ENCODE results near the gene PRMT3.

PRMT3 gene

GRCh38 chr11:20388096-20389055, 860 bp downstream of the PRMT3 start:
- FAIRE-seq, result peak; percentile 67
- peak; percentile 12 for DNase-seq (ENCODE audit: insufficient read length)
- TF ChIP-seq POLR2A (IDR thresholded peaks at IDR 0.05; ENCODE audit: low read depth, low read length) (no peak), TAF1 (IDR thresholded peaks at IDR 0.05; ENCODE audit: borderline replicate concordance, low read depth, low read length) (no peak), POLR2AphosphoS5 (IDR thresholded peaks at IDR 0.05; ENCODE audit: low read depth, low read length) (no peak; the same call in 1 of the 2 replicates)

- FAIRE-seq (no peak), DNase-seq (ENCODE audit: insufficient read length) (no peak)
- TF ChIP-seq POLR2AphosphoS5 (IDR thresholded peaks at IDR 0.05; ENCODE audit: low read depth, low read length), result no peak
- no peak for TF ChIP-seq POLR2A (IDR thresholded peaks at IDR 0.05; ENCODE audit: low read depth, low read length)
- no peak for TF ChIP-seq TAF1 (IDR thresholded peaks at IDR 0.05; ENCODE audit: borderline replicate concordance, low read depth, low read length)
Measured at GRCh38 chr11:20397281-20397680, 9.8 kb downstream of the PRMT3 start.

- no peak for FAIRE-seq
- no peak for DNase-seq (ENCODE audit: insufficient read length)
- TF ChIP-seq POLR2AphosphoS5 (IDR thresholded peaks at IDR 0.05; ENCODE audit: low read depth, low read length), result no peak
- TF ChIP-seq POLR2A (IDR thresholded peaks at IDR 0.05; ENCODE audit: low read depth, low read length), result no peak
- no peak for TF ChIP-seq TAF1 (IDR thresholded peaks at IDR 0.05; ENCODE audit: borderline replicate concordance, low read depth, low read length)
Measured at GRCh38 chr11:20399498-20399897, 12.0 kb downstream of the PRMT3 start.

GRCh38 chr11:20403059-20403458, 15.5 kb downstream of the PRMT3 start:
- FAIRE-seq, result no peak
- no peak for DNase-seq (ENCODE audit: insufficient read length)
- TF ChIP-seq TAF1 (IDR thresholded peaks at IDR 0.05; ENCODE audit: borderline replicate concordance, low read depth, low read length) (no peak), POLR2AphosphoS5 (IDR thresholded peaks at IDR 0.05; ENCODE audit: low read depth, low read length) (no peak), POLR2A (IDR thresholded peaks at IDR 0.05; ENCODE audit: low read depth, low read length) (no peak)

- DNase-seq (ENCODE audit: insufficient read length) (no peak), FAIRE-seq (no peak)
- no peak for TF ChIP-seq POLR2AphosphoS5 (IDR thresholded peaks at IDR 0.05; ENCODE audit: low read depth, low read length)
- TF ChIP-seq POLR2A (IDR thresholded peaks at IDR 0.05; ENCODE audit: low read depth, low read length), result no peak
- TF ChIP-seq TAF1 (IDR thresholded peaks at IDR 0.05; ENCODE audit: borderline replicate concordance, low read depth, low read length), result no peak
Measured at GRCh38 chr11:20406484-20406883, 19.0 kb downstream of the PRMT3 start.

- no peak for FAIRE-seq
Measured at GRCh38 chr11:20407344-20407743, 19.8 kb downstream of the PRMT3 start.

GRCh38 chr11:20415432-20415831, 27.9 kb downstream of the PRMT3 start:
- peak; percentile 81 for FAIRE-seq
- no peak for TF ChIP-seq POLR2A (IDR thresholded peaks at IDR 0.05; ENCODE audit: low read depth, low read length)
- DNase-seq (ENCODE audit: insufficient read length), result no peak

More at GRCh38 chr11:20407344-20407743, 19.8 kb downstream of the PRMT3 start:
- no peak for DNase-seq (ENCODE audit: insufficient read length)
- no peak for TF ChIP-seq POLR2AphosphoS5 (IDR thresholded peaks at IDR 0.05; ENCODE audit: low read depth, low read length)
- no peak for TF ChIP-seq POLR2A (IDR thresholded peaks at IDR 0.05; ENCODE audit: low read depth, low read length)
- TF ChIP-seq TAF1 (IDR thresholded peaks at IDR 0.05; ENCODE audit: borderline replicate concordance, low read depth, low read length), result no peak

- DNase-seq (ENCODE audit: insufficient read length) (no peak), FAIRE-seq (no peak)
- no peak for TF ChIP-seq POLR2AphosphoS5 (IDR thresholded peaks at IDR 0.05; ENCODE audit: low read depth, low read length)
- TF ChIP-seq TAF1 (IDR thresholded peaks at IDR 0.05; ENCODE audit: borderline replicate concordance, low read depth, low read length), result no peak
- no peak for TF ChIP-seq POLR2A (IDR thresholded peaks at IDR 0.05; ENCODE audit: low read depth, low read length)
Measured at GRCh38 chr11:20417771-20418170, 30.3 kb downstream of the PRMT3 start.

- TF ChIP-seq TAF1 (IDR thresholded peaks at IDR 0.05; ENCODE audit: borderline replicate concordance, low read depth, low read length), result no peak
- no peak for TF ChIP-seq POLR2AphosphoS5 (IDR thresholded peaks at IDR 0.05; ENCODE audit: low read depth, low read length)
- TF ChIP-seq POLR2A (IDR thresholded peaks at IDR 0.05; ENCODE audit: low read depth, low read length), result no peak
- FAIRE-seq, result peak; percentile 5
- DNase-seq (ENCODE audit: insufficient read length), result no peak
Measured at GRCh38 chr11:20421946-20422345, 34.4 kb downstream of the PRMT3 start.

- DNase-seq (ENCODE audit: insufficient read length), result no peak
Measured at GRCh38 chr11:20429216-20429615, 41.7 kb downstream of the PRMT3 start.

GRCh38 chr11:20438637-20439036, 51.1 kb downstream of the PRMT3 start:
- DNase-seq (ENCODE audit: insufficient read length), result no peak
- no peak for FAIRE-seq
- TF ChIP-seq POLR2AphosphoS5 (IDR thresholded peaks at IDR 0.05; ENCODE audit: low read depth, low read length), result no peak
- no peak for TF ChIP-seq TAF1 (IDR thresholded peaks at IDR 0.05; ENCODE audit: borderline replicate concordance, low read depth, low read length)
- no peak for TF ChIP-seq POLR2A (IDR thresholded peaks at IDR 0.05; ENCODE audit: low read depth, low read length)

More at GRCh38 chr11:20429216-20429615, 41.7 kb downstream of the PRMT3 start:
- TF ChIP-seq POLR2AphosphoS5 (IDR thresholded peaks at IDR 0.05; ENCODE audit: low read depth, low read length) (no peak), POLR2A (IDR thresholded peaks at IDR 0.05; ENCODE audit: low read depth, low read length) (no peak), TAF1 (IDR thresholded peaks at IDR 0.05; ENCODE audit: borderline replicate concordance, low read depth, low read length) (no peak)
- no peak for FAIRE-seq

- TF ChIP-seq POLR2AphosphoS5 (IDR thresholded peaks at IDR 0.05; ENCODE audit: low read depth, low read length), result no peak
- no peak for TF ChIP-seq POLR2A (IDR thresholded peaks at IDR 0.05; ENCODE audit: low read depth, low read length)
- TF ChIP-seq TAF1 (IDR thresholded peaks at IDR 0.05; ENCODE audit: borderline replicate concordance, low read depth, low read length), result no peak
- DNase-seq (ENCODE audit: insufficient read length), result no peak
- peak; percentile 14 for FAIRE-seq
Measured at GRCh38 chr11:20443596-20443995, 56.1 kb downstream of the PRMT3 start.

Data from GM12892 (cell line).